ENCODE results near the gene UBE2O.

GRCh38 chr17:76376318-76377133, 76.4 kb downstream of the UBE2O start:
- TF ChIP-seq ATF2 (CRISPR knock-in tag; IDR thresholded peaks at IDR 0.05; ENCODE audit: borderline replicate concordance, low read depth) (no peak), CTCF (IDR thresholded peaks at IDR 0.05) (no peak), MLX (CRISPR knock-in tag; IDR thresholded peaks at IDR 0.05) (no peak), AFF4 (CRISPR knock-in tag; IDR thresholded peaks at IDR 0.05; ENCODE audit: borderline replicate concordance) (no peak), FOXP4 (CRISPR knock-in tag; IDR thresholded peaks at IDR 0.05) (no peak)
